HepG2 (cell line): Measurements from ENCODE around the gene KCTD6. TPM values are rescaled to one million over a fixed set of nuclear protein-coding genes. Genes with fewer than 3 reads are reported as not detected.

ENCODE experiments used
- FOXK2 ChIP-seq: fragments of 450-650 bp; IDR thresholded peaks from 2 replicates; pipeline ENCODE4 v1.6.1; 2016
- HCFC1 ChIP-seq: fragments of 150-350 bp; IDR thresholded peaks from 2 replicates; pipeline ENCODE4 v1.6.1; 2014; ENCODE audit warnings: low read depth, low read length
- MYNN ChIP-seq: sonication (generic); formaldehyde crosslinking; IDR thresholded peaks from 2 replicates; pipeline ENCODE4 v1.4.0; 2020; ENCODE audit warnings: mild to moderate bottlenecking, low read depth, missing genetic modification reagents
- PHB2 ChIP-seq: fragments of 450-650 bp; IDR thresholded peaks from 2 replicates; pipeline ENCODE4 v1.6.1; 2018; ENCODE audit not compliant: partially characterized antibody
- STAT5B ChIP-seq: sonication (generic); formaldehyde crosslinking; IDR thresholded peaks from 2 replicates; pipeline ENCODE4 v1.4.0; 2020; ENCODE audit warnings: missing genetic modification reagents
- TEAD3 ChIP-seq: optimal IDR thresholded peaks from 2 replicates; pipeline ENCODE3; 2016; ENCODE audit warnings: borderline replicate concordance
- YEATS2 ChIP-seq: sonication (generic); formaldehyde crosslinking; IDR thresholded peaks from 2 replicates; pipeline ENCODE4 v1.4.0; 2020; ENCODE audit warnings: missing genetic modification reagents, borderline replicate concordance
- ZNF782 ChIP-seq: sonication (generic); formaldehyde crosslinking; IDR thresholded peaks from 2 replicates; pipeline ENCODE4 v1.4.0; 2020; ENCODE audit warnings: missing genetic modification reagents, mild to moderate bottlenecking, borderline replicate concordance
- ZSCAN30 ChIP-seq: sonication (generic); formaldehyde crosslinking; IDR thresholded peaks from 2 replicates; pipeline ENCODE4 v1.5.0; 2020; ENCODE audit warnings: mild to moderate bottlenecking, missing genetic modification reagents
- polyA plus RNA-seq, 8 experiments: library from polyadenylated mRNA; depleted of rRNA in 3 of 8; stranded (reverse) in 7 of 8; unstranded in 1 of 8; fragments of >200 nt; fragmentation: Illumina TruSeq in 4 of 8; extraction: Trizol in 4 of 8; gene quantifications; 2 replicates each; pipeline versions ENCODE4 v1.2.1 to v1.2.3, GENCODE V29; 2011 to 2016; ENCODE audit warnings: low read depth in 4 of 8, missing spikeins in 1 of 8, mixed read lengths in 1 of 8; ENCODE audit not compliant: insufficient read depth in 1 of 8
- total RNA-seq, 5 experiments: library from RNA; depleted of rRNA; stranded (reverse); fragments of >200 nt; fragmentation: Illumina TruSeq; extraction: Trizol; gene quantifications; 2 replicates each; pipeline ENCODE4 v1.2.3, GENCODE V29; 2016; ENCODE audit warnings: low read depth in 1 of 5
- TF ChIP-seq, protein P1 (sequence below), 2 experiments: sonication (generic) in 1 of 2; formaldehyde crosslinking in 1 of 2; IDR thresholded peaks; 2 replicates each; pipeline versions ENCODE4 v1.5.1 to v1.6.1; 2011 to 2020; ENCODE audit warnings: borderline replicate concordance in 1 of 2, low read depth in 1 of 2, low read length in 1 of 2, mild to moderate bottlenecking in 1 of 2, missing genetic modification reagents in 1 of 2, moderate library complexity in 1 of 2
- TF ChIP-seq, protein P2 (sequence below): sonication (generic); formaldehyde crosslinking; conservative IDR thresholded peaks from 2 replicates; pipeline ENCODE4 v1.8.0; 2022; ENCODE audit warnings: missing genetic modification reagents
- TF ChIP-seq, protein P3 (sequence below): sonication (generic); formaldehyde crosslinking; IDR thresholded peaks from 2 replicates; pipeline ENCODE4 v1.4.0; 2020; ENCODE audit warnings: missing genetic modification reagents, mild to moderate bottlenecking, borderline replicate concordance
- TF ChIP-seq, protein P4 (sequence below): sonication (generic); formaldehyde crosslinking; IDR thresholded peaks from 2 replicates; pipeline ENCODE4 v1.5.1; 2020; ENCODE audit warnings: missing genetic modification reagents, mild to moderate bottlenecking, borderline replicate concordance

Gene KCTD6
- total and polyA plus RNA-seq, 2 of the 13 experiments (the other 11 are each of a cell fraction or from before 2014, with no cell fraction given) = 13.4 to 14.2 TPM

DNA sequence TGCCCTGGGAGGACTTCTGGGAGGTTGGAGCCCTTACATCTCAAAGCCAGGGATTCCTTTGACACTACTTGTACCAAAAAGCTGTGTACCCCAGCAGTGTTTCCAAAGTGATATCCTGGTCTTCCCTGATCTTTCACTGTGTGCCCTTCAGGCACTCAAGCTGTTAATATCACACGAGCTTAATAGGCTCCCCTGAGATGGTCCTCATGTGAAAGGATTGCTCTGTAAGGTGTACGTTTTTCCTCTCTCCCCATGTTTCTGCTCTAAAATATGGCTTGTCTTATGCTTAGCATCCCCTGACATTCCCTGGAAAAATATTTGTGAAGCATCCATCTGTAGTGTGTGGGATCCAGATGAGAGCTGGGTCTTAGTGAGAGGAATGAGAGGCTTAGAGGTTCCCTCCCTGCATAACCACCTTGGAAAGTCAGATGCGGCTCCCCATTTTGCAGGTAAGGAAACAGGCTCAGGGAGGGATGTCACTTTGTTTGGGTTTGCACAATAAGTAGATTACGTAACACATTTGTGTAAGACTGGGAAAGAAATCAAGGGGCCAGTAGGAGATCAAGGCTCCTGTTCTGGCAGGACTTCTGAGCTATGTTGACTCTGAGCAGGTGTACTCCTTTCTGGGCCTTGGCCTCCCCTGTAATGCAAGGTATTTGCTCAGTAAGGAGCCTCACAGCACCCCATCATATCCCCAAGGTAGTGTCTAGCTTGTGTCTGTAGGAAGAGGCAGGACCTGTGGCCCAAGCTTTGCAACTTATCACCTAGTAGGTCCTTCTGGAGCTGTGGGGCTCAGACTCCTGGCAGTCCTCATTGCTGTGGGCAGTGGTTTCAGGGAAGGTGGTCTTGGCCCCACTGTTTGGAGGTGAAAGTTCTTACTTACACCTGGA lies 45.8 kb downstream of the KCTD6 start (continued):
- TF ChIP-seq YEATS2 (no peak), FOXK2 (no peak), STAT5B (CRISPR knock-in tag) (no peak), ZNF782 (CRISPR knock-in tag) (no peak), MYNN (CRISPR knock-in tag) (no peak), ZSCAN30 (CRISPR knock-in tag) (no peak), TEAD3 (CRISPR knock-in tag) (no peak), PHB2 (no peak), HCFC1 (no peak)
- TF ChIP-seq, protein P1, sequence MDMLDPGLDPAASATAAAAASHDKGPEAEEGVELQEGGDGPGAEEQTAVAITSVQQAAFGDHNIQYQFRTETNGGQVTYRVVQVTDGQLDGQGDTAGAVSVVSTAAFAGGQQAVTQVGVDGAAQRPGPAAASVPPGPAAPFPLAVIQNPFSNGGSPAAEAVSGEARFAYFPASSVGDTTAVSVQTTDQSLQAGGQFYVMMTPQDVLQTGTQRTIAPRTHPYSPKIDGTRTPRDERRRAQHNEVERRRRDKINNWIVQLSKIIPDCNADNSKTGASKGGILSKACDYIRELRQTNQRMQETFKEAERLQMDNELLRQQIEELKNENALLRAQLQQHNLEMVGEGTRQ (IDR thresholded peaks at IDR 0.05; ENCODE audit: low read depth, low read length) = no peak
- TF ChIP-seq, protein P1 (CRISPR knock-in tag; IDR thresholded peaks at IDR 0.05; ENCODE audit: borderline replicate concordance) = no peak
- TF ChIP-seq, protein P2, sequence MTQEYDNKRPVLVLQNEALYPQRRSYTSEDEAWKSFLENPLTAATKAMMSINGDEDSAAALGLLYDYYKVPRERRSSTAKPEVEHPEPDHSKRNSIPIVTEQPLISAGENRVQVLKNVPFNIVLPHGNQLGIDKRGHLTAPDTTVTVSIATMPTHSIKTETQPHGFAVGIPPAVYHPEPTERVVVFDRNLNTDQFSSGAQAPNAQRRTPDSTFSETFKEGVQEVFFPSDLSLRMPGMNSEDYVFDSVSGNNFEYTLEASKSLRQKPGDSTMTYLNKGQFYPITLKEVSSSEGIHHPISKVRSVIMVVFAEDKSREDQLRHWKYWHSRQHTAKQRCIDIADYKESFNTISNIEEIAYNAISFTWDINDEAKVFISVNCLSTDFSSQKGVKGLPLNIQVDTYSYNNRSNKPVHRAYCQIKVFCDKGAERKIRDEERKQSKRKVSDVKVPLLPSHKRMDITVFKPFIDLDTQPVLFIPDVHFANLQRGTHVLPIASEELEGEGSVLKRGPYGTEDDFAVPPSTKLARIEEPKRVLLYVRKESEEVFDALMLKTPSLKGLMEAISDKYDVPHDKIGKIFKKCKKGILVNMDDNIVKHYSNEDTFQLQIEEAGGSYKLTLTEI (CRISPR knock-in tag) = no peak
- TF ChIP-seq, protein P3, sequence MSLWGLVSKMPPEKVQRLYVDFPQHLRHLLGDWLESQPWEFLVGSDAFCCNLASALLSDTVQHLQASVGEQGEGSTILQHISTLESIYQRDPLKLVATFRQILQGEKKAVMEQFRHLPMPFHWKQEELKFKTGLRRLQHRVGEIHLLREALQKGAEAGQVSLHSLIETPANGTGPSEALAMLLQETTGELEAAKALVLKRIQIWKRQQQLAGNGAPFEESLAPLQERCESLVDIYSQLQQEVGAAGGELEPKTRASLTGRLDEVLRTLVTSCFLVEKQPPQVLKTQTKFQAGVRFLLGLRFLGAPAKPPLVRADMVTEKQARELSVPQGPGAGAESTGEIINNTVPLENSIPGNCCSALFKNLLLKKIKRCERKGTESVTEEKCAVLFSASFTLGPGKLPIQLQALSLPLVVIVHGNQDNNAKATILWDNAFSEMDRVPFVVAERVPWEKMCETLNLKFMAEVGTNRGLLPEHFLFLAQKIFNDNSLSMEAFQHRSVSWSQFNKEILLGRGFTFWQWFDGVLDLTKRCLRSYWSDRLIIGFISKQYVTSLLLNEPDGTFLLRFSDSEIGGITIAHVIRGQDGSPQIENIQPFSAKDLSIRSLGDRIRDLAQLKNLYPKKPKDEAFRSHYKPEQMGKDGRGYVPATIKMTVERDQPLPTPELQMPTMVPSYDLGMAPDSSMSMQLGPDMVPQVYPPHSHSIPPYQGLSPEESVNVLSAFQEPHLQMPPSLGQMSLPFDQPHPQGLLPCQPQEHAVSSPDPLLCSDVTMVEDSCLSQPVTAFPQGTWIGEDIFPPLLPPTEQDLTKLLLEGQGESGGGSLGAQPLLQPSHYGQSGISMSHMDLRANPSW (CRISPR knock-in tag) = no peak
- TF ChIP-seq, protein P4, sequence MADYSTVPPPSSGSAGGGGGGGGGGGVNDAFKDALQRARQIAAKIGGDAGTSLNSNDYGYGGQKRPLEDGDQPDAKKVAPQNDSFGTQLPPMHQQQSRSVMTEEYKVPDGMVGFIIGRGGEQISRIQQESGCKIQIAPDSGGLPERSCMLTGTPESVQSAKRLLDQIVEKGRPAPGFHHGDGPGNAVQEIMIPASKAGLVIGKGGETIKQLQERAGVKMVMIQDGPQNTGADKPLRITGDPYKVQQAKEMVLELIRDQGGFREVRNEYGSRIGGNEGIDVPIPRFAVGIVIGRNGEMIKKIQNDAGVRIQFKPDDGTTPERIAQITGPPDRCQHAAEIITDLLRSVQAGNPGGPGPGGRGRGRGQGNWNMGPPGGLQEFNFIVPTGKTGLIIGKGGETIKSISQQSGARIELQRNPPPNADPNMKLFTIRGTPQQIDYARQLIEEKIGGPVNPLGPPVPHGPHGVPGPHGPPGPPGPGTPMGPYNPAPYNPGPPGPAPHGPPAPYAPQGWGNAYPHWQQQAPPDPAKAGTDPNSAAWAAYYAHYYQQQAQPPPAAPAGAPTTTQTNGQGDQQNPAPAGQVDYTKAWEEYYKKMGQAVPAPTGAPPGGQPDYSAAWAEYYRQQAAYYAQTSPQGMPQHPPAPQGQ (CRISPR knock-in tag) = no peak
